ENCODE data around the gene PITPNM3.

The PITPNM3 gene

GRCh38 chr17:6422654-6423241, 133.6 kb downstream of the PITPNM3 start:
- no peak overlapping the region for H3K4me3 ChIP-seq (ENCODE audit: low read depth, low read length)
- TF ChIP-seq CTCF (IDR thresholded peaks at IDR 0.05; ENCODE audit: borderline replicate concordance, insufficient read depth, low read depth, low read length), result no peak

GRCh38 chr17:6421700-6422604, 134.4 kb downstream of the PITPNM3 start:
- peak; percentile 77 for TF ChIP-seq CTCF (IDR thresholded peaks at IDR 0.05; ENCODE audit: borderline replicate concordance, insufficient read depth, low read depth, low read length)

GRCh38 chr17:6420173-6420641, 136.1 kb downstream of the PITPNM3 start:
- TF ChIP-seq CTCF (IDR thresholded peaks at IDR 0.05; ENCODE audit: borderline replicate concordance, insufficient read depth, low read depth, low read length), result peak; percentile 31; the same call in 1 of the 2 replicates
- H3K4me3 ChIP-seq (ENCODE audit: low read depth, low read length), result no peak overlapping the region

More at GRCh38 chr17:6421700-6422604, 134.4 kb downstream of the PITPNM3 start:
- H3K4me3 ChIP-seq (ENCODE audit: low read depth, low read length), result no peak overlapping the region

GRCh38 chr17:6415616-6416015, 140.7 kb downstream of the PITPNM3 start:
- H3K4me3 ChIP-seq (ENCODE audit: low read depth, low read length), result no peak overlapping the region
- no peak for TF ChIP-seq CTCF (IDR thresholded peaks at IDR 0.05; ENCODE audit: borderline replicate concordance, insufficient read depth, low read depth, low read length)

- TF ChIP-seq CTCF (IDR thresholded peaks at IDR 0.05; ENCODE audit: borderline replicate concordance, insufficient read depth, low read depth, low read length), result peak; percentile 33; the same call in 1 of the 2 replicates
- no peak overlapping the region for H3K4me3 ChIP-seq (ENCODE audit: low read depth, low read length)
Observed at GRCh38 chr17:6413065-6413464, 143.3 kb downstream of the PITPNM3 start.

GRCh38 chr17:6408735-6409134, 147.6 kb downstream of the PITPNM3 start:
- no peak overlapping the region for H3K4me3 ChIP-seq (ENCODE audit: low read depth, low read length)
- no peak for TF ChIP-seq CTCF (IDR thresholded peaks at IDR 0.05; ENCODE audit: borderline replicate concordance, insufficient read depth, low read depth, low read length)

Data from GM12875 (cell line).